Karpas-422 (cell line): Measurements from ENCODE around the gene CCDC150. TPM values are rescaled to one million over a fixed set of nuclear protein-coding genes. Genes with fewer than 3 reads are reported as not detected.

ENCODE experiments used
- DNase-seq: peaks from one replicate; pipeline ENCODE4 v3.0.0-alpha.2; 2015
- H2AFZ ChIP-seq: fragments of 200-600 bp; sonication (generic); 2 replicates; pipeline ENCODE4 v1.6.1; 2014; ENCODE audit warnings: antibody characterized with exemption, low read length, mixed read lengths
- H3K27ac ChIP-seq: fragments of 200-600 bp; sonication (generic); 2 replicates; pipeline ENCODE4 v1.5.1; 2014; ENCODE audit warnings: mild to moderate bottlenecking, low read length, moderate library complexity
- H3K27me3 ChIP-seq: fragments of 200-600 bp; sonication (generic); 2 replicates; pipeline ENCODE4 v1.6.1; 2014; ENCODE audit warnings: low read length, mixed read lengths
- H3K36me3 ChIP-seq: fragments of 200-600 bp; sonication (generic); 2 replicates; pipeline ENCODE4 v1.6.1; 2014; ENCODE audit warnings: low read length, mixed read lengths; ENCODE audit not compliant: insufficient read depth
- H3K4me1 ChIP-seq: fragments of 200-600 bp; sonication (generic); 2 replicates; pipeline ENCODE4 v1.6.1; 2014; ENCODE audit warnings: mild to moderate bottlenecking, low read length, mixed read lengths
- H3K4me2 ChIP-seq: fragments of 200-600 bp; sonication (generic); 2 replicates; pipeline ENCODE4 v1.6.1; 2014; ENCODE audit warnings: low read length, low read depth, mild to moderate bottlenecking; ENCODE audit not compliant: poor library complexity, severe bottlenecking
- H3K4me3 ChIP-seq: fragments of 200-600 bp; sonication (generic); 2 replicates; pipeline ENCODE4 v1.5.1; 2014; ENCODE audit warnings: mild to moderate bottlenecking, antibody characterized with exemption, low read length, mixed read lengths
- H3K79me2 ChIP-seq: fragments of 200-600 bp; sonication (generic); 2 replicates; pipeline ENCODE4 v1.6.1; 2014; ENCODE audit warnings: mild to moderate bottlenecking, low read length, mixed read lengths
- H3K9ac ChIP-seq: fragments of 200-600 bp; sonication (generic); 2 replicates; pipeline ENCODE4 v1.6.0; 2014; ENCODE audit warnings: low read length
- H3K9me2 ChIP-seq: fragments of 200-600 bp; sonication (generic), shearing (Covaris generic); replicated peaks from 2 replicates; pipeline ENCODE4 v1.6.0; 2014; ENCODE audit warnings: mild to moderate bottlenecking, low read length, moderate library complexity; ENCODE audit not compliant: insufficient read depth
- H3K9me3 ChIP-seq: fragments of 300-700, 200-600 bp; sonication (generic); 2 replicates; pipeline ENCODE4 v1.6.1; 2014; ENCODE audit warnings: low read length, mixed read lengths
- H4K20me1 ChIP-seq: fragments of 200-600 bp; sonication (generic); 2 replicates; pipeline ENCODE4 v1.6.1; 2014; ENCODE audit warnings: mild to moderate bottlenecking, antibody characterized with exemption, low read length, low read depth; ENCODE audit not compliant: insufficient read depth
- small RNA-seq: library from RNA; depleted of rRNA; stranded (forward); fragments of <200 nt; gene quantifications from one replicate; pipeline ENCODE3, GENCODE V24; 2014
- total RNA-seq: library from RNA; depleted of rRNA; stranded (reverse); fragments of >200 nt; shearing (Covaris generic); gene quantifications from 2 replicates; pipeline ENCODE4 v1.2.3, GENCODE V29; 2014; ENCODE audit warnings: low replicate concordance; rRNA removed

The CCDC150 gene
- total RNA-seq, 1 experiment from 2014 or later = 31.0 TPM

DNA sequence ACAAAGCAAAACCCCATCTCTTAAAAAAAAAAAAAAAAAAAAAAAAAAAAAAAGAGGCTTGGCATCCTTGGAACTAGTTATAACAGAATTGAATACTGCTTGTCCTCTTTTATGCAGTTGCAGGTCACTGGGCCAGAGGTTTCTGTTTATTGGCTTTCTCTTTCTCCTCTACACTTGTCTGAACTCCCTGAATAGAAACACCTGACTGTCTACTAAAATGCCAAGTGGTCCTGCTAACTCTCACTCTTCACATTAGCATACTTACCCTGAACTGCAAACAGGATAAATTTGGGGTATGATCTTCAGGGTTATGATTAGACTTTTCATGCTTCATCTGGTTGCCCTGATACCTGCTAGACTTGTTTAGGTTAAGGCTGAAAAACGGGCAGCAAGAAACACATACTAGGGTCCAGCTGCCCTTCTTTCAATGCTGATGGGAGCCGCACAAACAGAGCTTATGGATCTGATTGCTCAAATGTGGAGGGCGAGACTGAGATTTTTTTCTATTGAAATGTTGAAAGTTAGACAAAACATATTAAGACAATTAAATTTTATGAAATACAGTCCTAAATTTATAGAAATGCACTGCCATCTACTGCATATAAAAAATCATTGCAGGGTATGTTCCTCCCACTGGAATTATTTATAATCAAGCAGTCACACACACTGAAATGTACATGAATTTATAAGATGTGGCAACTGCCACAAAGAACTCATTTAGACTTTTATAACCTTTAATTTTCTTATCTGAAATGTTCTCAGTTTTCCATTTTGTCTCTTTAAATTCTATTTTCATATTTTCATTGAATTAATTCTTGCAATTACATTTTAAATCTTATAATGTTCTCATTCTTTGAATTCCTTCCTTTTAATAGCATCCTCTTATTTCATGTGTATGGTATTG lies 119.2 kb downstream of the CCDC150 start:
- H3K4me3 ChIP-seq = no peak overlapping the region
- H3K79me2 ChIP-seq = peaks cover 4% of the 10 kb centered on the region
- no peaks in the 10 kb centered on the region for H3K27me3 ChIP-seq
- no peak overlapping the region for H3K27ac ChIP-seq
- H3K9me2 ChIP-seq = no peaks in the 10 kb centered on the region
- no peaks in the 10 kb centered on the region for H3K4me1 ChIP-seq
- no peaks in the 10 kb centered on the region for H4K20me1 ChIP-seq
- no peak overlapping the region for H3K4me2 ChIP-seq
- peak; percentile 59 for DNase-seq
- peaks cover 16% of the 10 kb centered on the region for H3K36me3 ChIP-seq
- H3K9ac ChIP-seq = no peak overlapping the region
- H3K9me3 ChIP-seq = no peaks in the 10 kb centered on the region
- no peak overlapping the region for H2AFZ ChIP-seq

DNA sequence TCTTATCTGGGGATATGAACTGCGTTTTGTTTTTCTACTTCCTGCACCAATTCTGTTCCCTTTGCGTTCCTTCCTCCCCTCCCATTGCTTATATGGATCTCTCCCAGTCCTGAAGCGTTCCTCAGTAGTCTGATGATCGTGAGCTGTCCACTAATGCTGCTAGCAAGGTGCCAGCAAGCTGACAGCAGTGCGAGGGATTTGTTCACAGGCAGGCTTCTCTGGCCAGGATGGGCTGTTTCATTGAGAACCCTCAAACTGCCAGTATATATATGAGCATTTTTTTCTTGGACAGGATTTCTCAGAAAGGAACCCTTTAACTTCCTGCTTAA lies 119.8 kb downstream of the CCDC150 start:
- H3K9ac ChIP-seq = no peak overlapping the region

DNA sequence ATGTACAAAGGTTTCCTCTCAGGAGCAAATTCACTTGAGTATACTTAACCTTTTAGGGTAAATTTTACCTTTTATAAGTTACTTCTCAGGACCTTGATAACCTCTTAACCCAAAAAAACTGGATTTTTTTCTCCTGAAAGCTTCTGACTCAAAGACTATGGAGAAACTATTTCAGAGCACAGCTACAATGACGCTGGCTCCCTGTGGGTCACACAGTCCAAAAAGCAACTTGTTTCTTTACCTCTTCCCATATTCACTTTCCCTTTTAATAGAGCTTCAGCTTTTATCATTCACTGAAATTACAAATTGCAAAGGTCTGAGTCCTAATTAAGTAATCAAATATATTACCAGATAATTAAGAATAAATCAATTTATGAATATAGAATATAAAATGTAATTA lies 127.6 kb downstream of the CCDC150 start:
- no peak for DNase-seq
- Histone ChIP-seq H3K27ac (no peak overlapping the region), H3K9ac (no peak overlapping the region), H2AFZ (no peak overlapping the region), H4K20me1 (no peaks in the 10 kb centered on the region), H3K4me2 (no peak overlapping the region), H3K36me3 (peaks cover 65% of the 10 kb centered on the region; the same call in 1 of the 2 replicates), H3K4me3 (no peak overlapping the region), H3K9me2 (no peaks in the 10 kb centered on the region), H3K79me2 (0 out of 2 replicates have a peak, but pooled peaks cover 4% of the 10 kb centered on the region), H3K4me1 (no peaks in the 10 kb centered on the region), H3K27me3 (no peaks in the 10 kb centered on the region), H3K9me3 (no peaks in the 10 kb centered on the region)

More for the DNA sequence above, 119.8 kb downstream of the CCDC150 start:
- Histone ChIP-seq H4K20me1 (no peaks in the 10 kb centered on the region), H3K36me3 (peaks cover 22% of the 10 kb centered on the region), H3K9me3 (no peaks in the 10 kb centered on the region), H3K27me3 (no peaks in the 10 kb centered on the region), H3K4me1 (no peaks in the 10 kb centered on the region), H3K27ac (no peak overlapping the region), H2AFZ (no peak overlapping the region), H3K4me3 (no peak overlapping the region), H3K9me2 (no peaks in the 10 kb centered on the region), H3K4me2 (no peak overlapping the region), H3K79me2 (peaks cover 4% of the 10 kb centered on the region)
- no peak for DNase-seq

Small RNA genes lying within 50 kb of the gene (small RNA-seq; reads per million reads assigned to genes)
- not detected for gene RF00424

Other genes with a start within 250 kb of the CCDC150 start
- 1.0 and 4.5 TPM in 2 replicates for gene HECW2, start 46.2 kb upstream of the CCDC150 start, total RNA-seq
- gene GTF3C3, start 160.0 kb downstream of the CCDC150 start, total RNA-seq = 34.8 and 99.0 TPM in 2 replicates
- gene C2orf66, start 169.6 kb downstream of the CCDC150 start, total RNA-seq = not detected in 2 replicates